Astrocyte of the spinal cord (primary cell): ENCODE measurements around the gene LDHD.
"Not testable (repeated sequence)": the region's sequence is repeated elsewhere in the genome, so short reads cannot be mapped to it uniquely, and the experiment has no call there.

ENCODE experiments used
- DNase-seq: peaks from one replicate; pipeline ENCODE4 v3.0.0; 2011; ENCODE audit warnings: low read depth, low spot score
- H3K4me3 ChIP-seq: 2 replicates; pipeline ENCODE4 v1.5.1; 2011; ENCODE audit warnings: low read depth, mild to moderate bottlenecking, low read length, moderate library complexity
- in situ Hi-C: cut with HindIII; loops from 2 replicates; pipeline ENCODE4 v1.10.0; 2017; ENCODE audit warnings: low sequenced_read_pairs
- TF ChIP-seq, protein P1 (sequence below): IDR thresholded peaks from 2 replicates; pipeline ENCODE4 v1.5.1; 2012; ENCODE audit warnings: low read depth, mild to moderate bottlenecking, low read length, inconsistent platforms

Gene LDHD

DNA sequence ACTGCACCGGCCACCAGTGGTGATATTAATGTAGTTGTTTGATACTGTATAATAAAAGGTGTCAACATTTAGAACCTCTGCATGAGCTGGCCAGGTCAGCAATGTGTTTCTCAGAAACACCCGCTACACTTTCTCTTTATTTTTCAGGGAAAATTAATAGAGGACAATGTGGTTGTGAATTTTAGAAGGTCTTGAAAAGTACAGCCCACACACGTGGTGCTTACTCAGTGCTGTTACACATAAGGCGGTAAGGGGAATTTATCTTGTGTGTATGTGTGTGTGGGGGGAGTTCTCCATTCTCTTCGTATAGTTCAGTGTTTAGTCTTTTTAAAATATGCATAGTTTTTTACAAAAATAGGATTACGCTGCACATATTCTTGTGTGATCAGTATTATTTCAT is 27.4 kb upstream of the LDHD start:
- TF ChIP-seq, protein P1, sequence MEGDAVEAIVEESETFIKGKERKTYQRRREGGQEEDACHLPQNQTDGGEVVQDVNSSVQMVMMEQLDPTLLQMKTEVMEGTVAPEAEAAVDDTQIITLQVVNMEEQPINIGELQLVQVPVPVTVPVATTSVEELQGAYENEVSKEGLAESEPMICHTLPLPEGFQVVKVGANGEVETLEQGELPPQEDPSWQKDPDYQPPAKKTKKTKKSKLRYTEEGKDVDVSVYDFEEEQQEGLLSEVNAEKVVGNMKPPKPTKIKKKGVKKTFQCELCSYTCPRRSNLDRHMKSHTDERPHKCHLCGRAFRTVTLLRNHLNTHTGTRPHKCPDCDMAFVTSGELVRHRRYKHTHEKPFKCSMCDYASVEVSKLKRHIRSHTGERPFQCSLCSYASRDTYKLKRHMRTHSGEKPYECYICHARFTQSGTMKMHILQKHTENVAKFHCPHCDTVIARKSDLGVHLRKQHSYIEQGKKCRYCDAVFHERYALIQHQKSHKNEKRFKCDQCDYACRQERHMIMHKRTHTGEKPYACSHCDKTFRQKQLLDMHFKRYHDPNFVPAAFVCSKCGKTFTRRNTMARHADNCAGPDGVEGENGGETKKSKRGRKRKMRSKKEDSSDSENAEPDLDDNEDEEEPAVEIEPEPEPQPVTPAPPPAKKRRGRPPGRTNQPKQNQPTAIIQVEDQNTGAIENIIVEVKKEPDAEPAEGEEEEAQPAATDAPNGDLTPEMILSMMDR: no peak
- no peak overlapping the region for H3K4me3 ChIP-seq
- in situ Hi-C loops: no loop called here
- no peak for DNase-seq

DNA sequence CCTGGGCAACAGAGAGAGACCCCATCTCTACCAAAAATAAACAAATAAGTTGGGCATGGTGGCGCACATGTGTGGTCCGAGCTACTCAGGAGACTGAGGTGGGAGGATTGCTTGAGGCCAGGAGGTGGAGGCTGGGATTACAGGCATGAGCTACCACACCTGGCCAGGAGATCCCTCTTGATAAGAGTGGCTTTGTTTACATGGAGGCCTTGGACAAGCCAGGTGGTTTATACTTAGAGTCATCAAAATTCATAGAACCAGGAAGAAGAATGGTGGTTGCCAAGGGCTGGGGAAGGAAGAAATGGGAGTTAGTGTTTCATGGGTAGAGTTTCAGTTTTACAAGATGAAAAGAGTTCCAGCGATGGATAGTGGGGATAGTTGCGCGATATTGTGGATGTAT is 22.9 kb upstream of the LDHD start:
- no peak overlapping the region for H3K4me3 ChIP-seq
- in situ Hi-C loops: no loop called here
- TF ChIP-seq, protein P1: no peak
- DNase-seq: no peak

DNA sequence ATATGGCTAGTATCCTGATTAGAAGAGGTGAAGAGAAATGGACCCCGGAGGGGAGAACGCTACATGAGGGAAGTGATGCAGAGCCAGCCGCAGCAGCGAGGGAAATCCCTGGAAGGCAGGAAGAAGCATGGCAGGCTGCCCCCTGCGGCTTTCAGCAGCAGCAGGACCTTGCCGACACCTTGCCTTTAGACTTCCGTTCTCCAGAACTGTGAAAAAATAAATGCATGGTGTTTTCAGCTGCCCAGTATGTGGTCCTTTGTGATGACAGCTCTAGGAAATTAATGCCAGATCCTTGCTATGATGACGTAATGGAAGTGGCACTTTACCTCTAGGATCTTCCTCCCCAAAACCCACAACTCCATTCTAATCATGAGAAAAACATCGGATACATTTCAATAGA is 22.1 kb upstream of the LDHD start:
- in situ Hi-C loops: no loop called here
- peak; percentile 52 for DNase-seq
- H3K4me3 ChIP-seq: no peak overlapping the region
- TF ChIP-seq, protein P1: no peak

DNA sequence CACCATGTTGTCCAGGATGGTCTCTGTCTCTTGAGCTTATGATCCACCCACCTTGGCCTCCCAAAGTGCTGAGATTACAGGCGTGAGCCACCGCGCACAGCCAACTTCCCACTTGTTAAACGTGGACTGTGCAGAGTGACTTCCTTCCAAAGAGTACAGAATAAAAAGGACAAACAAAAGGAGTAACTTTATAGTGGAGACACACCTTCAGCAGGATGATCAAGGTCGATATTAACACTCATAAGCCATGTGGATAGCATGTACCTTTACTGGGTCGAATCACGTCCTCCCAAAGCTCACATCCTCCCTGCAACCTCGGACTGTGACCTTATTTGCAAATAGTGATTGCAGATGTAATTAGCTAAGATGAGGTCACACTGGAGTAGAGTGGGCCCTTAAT is 21.7 kb upstream of the LDHD start:
- in situ Hi-C loops: no loop called here
- no peak overlapping the region for H3K4me3 ChIP-seq
- TF ChIP-seq, protein P1: no peak
- DNase-seq: no peak

DNA sequence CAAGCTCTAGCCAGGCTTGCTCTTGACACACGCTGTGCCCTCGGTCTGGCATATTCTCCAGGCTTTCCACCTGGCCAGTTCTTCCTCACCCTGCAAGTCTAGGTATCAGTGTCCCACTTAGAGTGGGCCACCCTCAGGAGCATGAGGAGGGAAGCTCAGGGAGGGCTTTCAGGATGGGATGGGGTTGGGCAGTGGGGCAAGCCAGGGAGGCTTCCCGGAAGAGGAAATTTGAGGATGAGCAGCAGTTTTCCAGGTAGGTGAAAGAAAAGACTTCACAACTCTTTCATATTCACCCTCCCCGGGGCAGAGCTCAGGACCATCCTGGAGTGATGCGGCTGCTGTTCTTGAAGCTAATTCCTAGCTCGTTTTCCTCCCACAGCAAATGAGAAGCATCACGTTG is 14.5 kb upstream of the LDHD start:
- TF ChIP-seq, protein P1: no peak
- DNase-seq: no peak
- in situ Hi-C loops: no loop called here

DNA sequence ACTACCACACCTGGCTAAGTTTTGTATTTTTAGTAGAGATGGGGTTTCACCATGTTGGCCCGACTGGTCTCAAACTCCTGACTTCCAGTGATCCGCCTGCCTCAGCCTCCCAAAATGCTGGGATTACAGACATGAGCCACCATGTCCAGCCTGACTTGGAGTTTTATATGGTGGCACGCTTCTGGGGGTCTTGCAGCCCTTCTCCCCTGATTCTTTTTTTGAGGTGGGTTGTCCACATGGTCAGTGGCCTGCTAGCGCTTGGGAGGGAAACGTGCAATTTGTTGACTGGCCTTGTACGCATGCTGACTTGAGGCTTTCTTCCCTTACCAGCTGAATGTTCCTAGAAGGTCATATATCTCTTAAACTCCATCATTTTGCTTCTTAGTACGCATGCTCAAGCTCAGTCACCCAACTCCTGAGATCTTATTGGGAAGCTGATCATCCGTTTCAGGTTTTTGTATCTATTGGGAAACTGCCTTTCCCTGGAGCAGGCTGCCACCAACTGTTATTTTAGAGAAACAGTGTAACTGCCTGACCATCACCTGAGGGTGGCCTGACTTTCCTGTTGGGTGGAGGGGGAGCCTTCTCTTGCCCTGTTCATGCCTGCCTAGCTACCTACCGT is 13.7 kb upstream of the LDHD start:
- H3K4me3 ChIP-seq: no peak overlapping the region
- TF ChIP-seq, protein P1: peak; percentile 6
- DNase-seq: no peak
- in situ Hi-C loops: no loop called here

More for the DNA sequence above, 14.5 kb upstream of the LDHD start:
- no peak overlapping the region for H3K4me3 ChIP-seq

DNA sequence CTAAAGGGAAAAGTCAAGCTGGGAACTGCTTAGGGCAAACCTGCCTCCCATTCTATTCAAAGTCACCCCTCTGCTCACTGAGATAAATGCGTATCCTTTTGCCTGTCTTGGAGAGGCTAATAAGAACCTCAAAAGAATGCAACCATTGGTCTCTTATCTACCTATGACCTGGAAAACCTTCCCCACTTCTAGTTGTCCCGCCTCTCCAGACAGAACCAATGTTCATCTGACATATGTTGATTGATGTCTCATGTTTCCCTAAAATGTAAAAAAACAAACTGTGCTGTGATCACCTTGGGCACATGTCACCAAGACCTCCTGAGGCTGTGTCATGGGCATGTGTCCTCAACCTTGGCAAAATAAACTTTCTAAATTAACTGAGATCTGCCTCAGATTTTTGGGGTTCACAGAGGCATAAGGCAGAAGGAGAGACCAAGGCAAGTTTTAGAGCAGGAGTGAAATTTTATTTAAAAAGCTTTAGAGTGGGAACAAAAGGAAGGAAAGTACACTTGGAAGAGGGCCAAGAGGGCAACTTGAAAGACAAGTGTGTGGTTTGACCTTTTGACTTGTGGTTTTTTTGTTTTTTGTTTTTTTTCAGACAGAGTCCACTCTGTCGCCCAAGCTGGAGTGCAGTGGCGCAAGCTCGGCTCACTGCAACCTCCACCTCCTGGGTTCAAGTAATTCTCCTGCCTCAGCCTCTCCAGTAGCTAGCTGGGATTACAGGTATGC is 13.0 kb upstream of the LDHD start:
- in situ Hi-C loops, DNase-seq, H3K4me3 ChIP-seq: not testable (repeated sequence)
